OCI-LY7 (cell line): ENCODE data around the gene GBGT1.

Experiments used
- CTCF ChIP-seq: fragments of 200-600 bp; sonication (generic); conservative IDR thresholded peaks from 2 replicates; pipeline ENCODE4 v1.5.1; 2014; ENCODE audit warnings: mild to moderate bottlenecking, antibody characterized with exemption, low read length, moderate library complexity, mixed read lengths
- EZH2phosphoT487 ChIP-seq: fragments of 200-600 bp; sonication (generic); IDR thresholded peaks from 2 replicates; pipeline ENCODE4 v1.6.1; 2018; ENCODE audit warnings: low read depth, borderline replicate concordance, mild to moderate bottlenecking, mixed run types, antibody characterized with exemption, low read length, moderate library complexity, mixed read lengths

- no peak for TF ChIP-seq CTCF
- TF ChIP-seq EZH2phosphoT487: no peak
Measured at GRCh38 chr9:133200631-133201030, 36.9 kb upstream of the GBGT1 start.
